ENCODE data around the gene CACNA1H.

CACNA1H gene

DNA sequence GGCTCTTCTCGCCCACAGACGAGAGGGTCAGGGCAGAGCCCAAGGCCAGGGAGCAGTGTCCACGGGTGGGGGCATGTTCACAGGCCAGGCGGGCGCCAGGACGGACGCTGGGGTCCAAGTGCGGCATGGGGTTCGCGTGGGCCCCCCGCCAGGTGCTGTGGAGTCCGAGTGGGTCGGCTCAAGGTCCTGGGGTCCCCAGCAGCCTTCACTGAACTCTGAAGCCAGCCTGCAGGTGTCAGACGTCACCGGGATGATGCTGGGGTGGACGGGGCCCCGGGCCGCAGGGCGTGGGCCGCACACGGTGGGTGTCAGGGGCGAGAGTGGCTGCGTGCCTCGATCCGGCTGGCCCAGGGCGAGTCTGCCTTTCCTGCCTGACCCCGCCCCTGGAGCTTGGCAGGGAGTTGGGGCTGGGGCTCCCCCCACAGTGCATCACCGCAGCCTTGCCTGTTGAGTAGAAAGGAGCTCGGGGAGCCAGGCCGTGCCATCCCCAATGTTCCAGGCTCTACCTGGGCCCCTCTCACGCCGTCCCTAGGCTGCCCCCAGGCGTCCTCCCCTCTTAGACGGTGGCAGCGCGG lies 19.0 kb downstream of the CACNA1H start:
- TF ChIP-seq, protein P1, sequence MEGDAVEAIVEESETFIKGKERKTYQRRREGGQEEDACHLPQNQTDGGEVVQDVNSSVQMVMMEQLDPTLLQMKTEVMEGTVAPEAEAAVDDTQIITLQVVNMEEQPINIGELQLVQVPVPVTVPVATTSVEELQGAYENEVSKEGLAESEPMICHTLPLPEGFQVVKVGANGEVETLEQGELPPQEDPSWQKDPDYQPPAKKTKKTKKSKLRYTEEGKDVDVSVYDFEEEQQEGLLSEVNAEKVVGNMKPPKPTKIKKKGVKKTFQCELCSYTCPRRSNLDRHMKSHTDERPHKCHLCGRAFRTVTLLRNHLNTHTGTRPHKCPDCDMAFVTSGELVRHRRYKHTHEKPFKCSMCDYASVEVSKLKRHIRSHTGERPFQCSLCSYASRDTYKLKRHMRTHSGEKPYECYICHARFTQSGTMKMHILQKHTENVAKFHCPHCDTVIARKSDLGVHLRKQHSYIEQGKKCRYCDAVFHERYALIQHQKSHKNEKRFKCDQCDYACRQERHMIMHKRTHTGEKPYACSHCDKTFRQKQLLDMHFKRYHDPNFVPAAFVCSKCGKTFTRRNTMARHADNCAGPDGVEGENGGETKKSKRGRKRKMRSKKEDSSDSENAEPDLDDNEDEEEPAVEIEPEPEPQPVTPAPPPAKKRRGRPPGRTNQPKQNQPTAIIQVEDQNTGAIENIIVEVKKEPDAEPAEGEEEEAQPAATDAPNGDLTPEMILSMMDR (IDR thresholded peaks at IDR 0.05; ENCODE audit: low read depth, low read length, missing control alignments), result no peak
- no peak overlapping the region for H3K4me3 ChIP-seq (ENCODE audit: low read depth, low read length)
- DNase-seq (ENCODE audit: low read depth), result no peak

DNA sequence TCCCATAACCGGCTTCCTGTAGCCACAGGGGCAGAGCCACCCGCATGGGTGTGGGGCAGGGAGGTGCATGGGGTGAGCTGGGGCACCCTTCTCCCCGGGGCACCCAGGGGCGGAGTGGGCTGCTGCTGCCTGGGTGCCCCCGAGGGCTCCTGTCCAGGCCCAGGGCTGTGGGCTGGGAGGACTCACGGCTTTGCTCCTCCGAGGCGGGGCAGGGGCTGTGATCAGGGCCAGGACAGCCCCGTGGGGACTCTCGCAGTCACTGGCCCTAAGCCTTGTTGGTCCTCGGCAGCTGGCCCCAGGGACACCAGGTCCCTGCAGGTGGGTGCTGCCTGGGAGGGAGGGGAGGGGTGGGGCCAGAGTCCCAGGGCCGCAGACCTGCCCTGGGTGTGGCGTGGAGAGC lies 19.7 kb downstream of the CACNA1H start:
- H3K4me3 ChIP-seq (ENCODE audit: low read depth, low read length), result no peak overlapping the region
- DNase-seq (ENCODE audit: low read depth), result no peak
- TF ChIP-seq, protein P1 (IDR thresholded peaks at IDR 0.05; ENCODE audit: low read depth, low read length, missing control alignments), result no peak

DNA sequence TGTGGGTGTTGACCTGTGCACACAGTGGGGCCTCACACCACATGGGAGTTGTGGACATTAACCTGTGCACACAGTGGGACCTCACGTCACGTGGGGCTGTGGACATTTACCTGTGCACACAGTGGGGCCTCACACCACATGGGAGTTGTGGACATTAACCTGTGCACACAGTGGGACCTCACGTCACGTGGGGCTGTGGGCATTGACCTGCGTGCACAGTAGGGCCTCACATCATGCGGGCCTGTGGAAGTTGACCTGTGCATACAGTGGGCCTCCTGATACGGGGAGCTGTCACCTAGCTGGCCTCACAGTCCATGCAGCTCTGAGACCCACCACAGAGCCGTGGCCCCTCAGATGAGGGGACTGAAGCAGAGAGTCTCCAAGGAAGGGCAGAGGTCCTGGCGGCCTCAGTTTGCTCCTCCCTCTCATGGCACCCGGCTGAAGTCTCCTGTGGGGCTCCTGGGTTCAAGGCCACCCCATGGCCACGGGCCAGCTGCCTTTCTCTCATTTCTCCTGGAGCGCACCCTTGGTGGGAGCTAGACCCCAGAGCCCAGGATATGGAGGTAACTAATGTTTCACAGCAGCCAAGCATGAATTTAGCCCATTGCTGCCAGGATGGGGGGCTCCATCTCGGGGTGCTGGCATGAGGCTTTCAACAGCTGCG lies 21.0 kb downstream of the CACNA1H start:
- DNase-seq (ENCODE audit: low read depth), result no peak
- TF ChIP-seq, protein P1 (IDR thresholded peaks at IDR 0.05; ENCODE audit: low read depth, low read length, missing control alignments), result no peak

DNA sequence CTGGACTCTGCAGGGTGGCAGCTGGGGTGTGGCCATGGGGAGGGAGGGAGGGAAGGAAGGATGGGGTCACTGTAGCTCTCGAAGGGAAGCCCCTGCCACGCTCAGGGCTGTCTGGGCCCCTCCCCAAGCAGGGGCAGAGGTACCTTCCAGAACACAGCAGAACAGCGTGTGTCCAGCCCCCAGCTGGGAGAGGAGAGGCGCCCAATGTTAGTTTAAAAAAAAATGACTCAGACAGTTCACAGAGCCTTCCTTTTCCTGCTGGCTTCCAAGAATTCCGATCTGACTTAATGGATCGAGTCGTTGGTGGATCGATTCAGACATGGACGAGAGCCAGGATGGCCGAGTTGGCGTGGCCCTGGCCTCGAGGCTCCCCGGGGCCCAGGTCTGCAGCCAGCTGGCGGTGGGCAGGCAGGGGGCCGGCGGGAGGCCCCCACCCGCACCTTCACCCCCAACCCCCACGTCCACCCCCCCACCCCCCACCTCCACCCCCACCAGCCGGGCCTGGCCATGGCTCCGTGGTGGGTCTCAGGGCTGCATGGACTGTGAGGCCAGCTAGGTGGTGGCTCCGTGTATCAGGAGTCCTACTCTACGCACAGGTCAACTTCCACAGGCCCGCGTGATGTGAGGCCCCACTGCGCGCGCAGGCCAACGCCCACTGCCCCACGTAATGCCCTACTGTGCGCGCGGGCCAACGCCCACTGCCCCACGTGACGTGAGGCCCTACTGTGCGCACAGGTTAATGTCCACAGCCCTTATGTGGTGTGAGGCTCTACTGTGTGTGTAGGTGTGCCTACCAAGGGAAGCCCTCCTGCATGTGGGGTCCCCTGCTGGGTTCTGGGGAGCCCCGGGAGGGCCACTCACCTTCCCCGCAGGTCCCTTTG lies 21.8 kb downstream of the CACNA1H start:
- TF ChIP-seq, protein P1 (IDR thresholded peaks at IDR 0.05; ENCODE audit: low read depth, low read length, missing control alignments), result no peak
- no peak overlapping the region for H3K4me3 ChIP-seq (ENCODE audit: low read depth, low read length)
- DNase-seq (ENCODE audit: low read depth), result no peak

More for the DNA sequence above, 21.0 kb downstream of the CACNA1H start:
- H3K4me3 ChIP-seq (ENCODE audit: low read depth, low read length), result no peak overlapping the region

DNA sequence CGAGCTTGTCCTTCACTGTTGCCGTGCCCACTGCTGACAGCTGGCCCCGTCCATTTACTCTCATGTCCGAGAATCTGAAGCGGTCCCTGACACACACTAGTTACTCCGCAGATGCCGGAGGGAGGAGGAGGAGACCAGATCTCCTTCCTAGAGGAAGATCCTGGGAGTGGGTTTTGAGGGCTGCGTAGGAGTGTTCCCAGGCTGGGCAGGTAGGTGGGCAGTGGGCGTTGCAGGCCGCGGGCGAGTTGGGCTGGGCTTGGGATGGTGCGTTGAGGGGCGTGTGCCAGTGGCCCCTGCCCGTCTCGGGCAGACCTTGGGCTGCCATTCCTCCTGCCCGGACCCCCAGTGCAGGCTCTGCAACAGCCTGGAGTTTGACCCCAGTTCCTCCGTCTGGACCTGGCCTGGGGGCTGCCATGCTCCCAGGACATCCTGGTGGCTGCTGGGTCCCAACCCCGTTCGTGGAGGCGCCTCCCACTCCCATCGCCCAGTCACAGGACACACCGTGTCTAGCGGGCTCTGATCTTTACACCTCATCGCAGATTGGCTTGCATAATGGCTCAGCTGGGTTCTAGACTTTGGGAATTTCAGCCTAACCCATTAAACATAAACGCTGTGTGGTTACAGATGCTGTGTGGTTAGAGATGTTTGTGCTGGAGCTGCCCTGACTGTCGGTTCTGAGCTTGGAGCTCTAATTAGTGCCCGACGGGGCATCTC lies 22.8 kb downstream of the CACNA1H start:
- DNase-seq (ENCODE audit: low read depth), result no peak
- TF ChIP-seq, protein P1 (IDR thresholded peaks at IDR 0.05; ENCODE audit: low read depth, low read length, missing control alignments), result no peak

DNA sequence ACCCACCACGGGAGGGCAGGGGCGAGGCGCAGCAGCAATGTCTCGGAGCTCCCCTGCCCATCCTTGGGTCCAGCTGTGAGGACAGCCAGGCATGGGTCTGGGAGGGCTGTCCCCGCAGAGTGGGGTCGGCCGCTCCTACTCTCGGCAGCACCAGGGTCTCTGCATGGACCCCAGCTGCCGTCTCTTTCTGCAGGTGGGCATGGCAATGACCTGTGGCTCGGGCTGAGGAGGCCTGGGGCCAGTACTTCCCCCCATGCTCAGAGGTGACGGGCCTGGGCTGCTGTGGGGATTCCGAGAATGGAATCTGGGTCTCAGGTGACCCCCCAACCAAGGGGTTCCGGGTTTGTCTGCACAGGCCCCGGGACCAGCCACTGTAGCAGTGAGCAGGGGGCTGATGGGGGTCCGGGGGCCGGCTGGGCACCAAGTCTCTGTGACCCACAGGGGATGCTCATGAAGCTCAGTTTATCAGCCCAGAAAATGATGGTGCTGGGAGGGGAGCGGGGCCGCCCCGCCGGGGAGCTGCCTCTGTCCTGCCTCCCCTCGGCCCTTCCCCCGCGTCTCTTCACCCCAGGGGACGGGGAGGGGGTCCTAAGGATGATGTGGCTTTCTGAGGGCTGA lies 23.5 kb downstream of the CACNA1H start:
- TF ChIP-seq, protein P1 (IDR thresholded peaks at IDR 0.05; ENCODE audit: low read depth, low read length, missing control alignments), result no peak
- DNase-seq (ENCODE audit: low read depth), result no peak
- no peak overlapping the region for H3K4me3 ChIP-seq (ENCODE audit: low read depth, low read length)

More for the DNA sequence above, 22.8 kb downstream of the CACNA1H start:
- no peak overlapping the region for H3K4me3 ChIP-seq (ENCODE audit: low read depth, low read length)

Data from GM12864 (cell line).